Measurements from ENCODE around the gene BCO1.

BCO1 gene

GRCh38 chr16:81279392-81279791 is 40.9 kb downstream of the BCO1 start:
- DNase-seq (ENCODE audit: insufficient read length) (no peak), FAIRE-seq (no peak)
- TF ChIP-seq POLR2A (IDR thresholded peaks at IDR 0.05; ENCODE audit: low read depth, low read length) (no peak), TAF1 (IDR thresholded peaks at IDR 0.05; ENCODE audit: borderline replicate concordance, low read depth, low read length) (no peak), POLR2AphosphoS5 (IDR thresholded peaks at IDR 0.05; ENCODE audit: low read depth, low read length) (no peak)

DNA sequence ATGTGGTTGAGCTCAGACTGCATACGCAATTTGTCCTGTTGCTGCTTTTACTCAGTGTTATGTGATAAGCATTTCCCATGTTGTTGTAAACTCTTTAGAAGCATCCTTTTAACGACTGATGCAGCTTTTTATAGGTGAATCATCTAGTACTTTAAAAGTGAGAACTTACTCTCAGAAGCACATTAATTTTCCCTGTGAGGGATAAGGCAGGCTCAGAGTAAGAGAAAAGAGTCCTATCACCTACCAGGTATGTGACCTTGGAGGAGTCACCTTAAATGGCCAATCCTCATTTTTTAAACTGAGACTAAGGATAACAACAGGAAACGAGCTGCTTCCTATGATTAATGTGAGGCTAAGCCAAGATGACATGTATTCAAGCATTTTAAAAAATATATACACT is 41.9 kb downstream of the BCO1 start:
- no peak for FAIRE-seq
- no peak for DNase-seq (ENCODE audit: insufficient read length)
- TF ChIP-seq POLR2A (IDR thresholded peaks at IDR 0.05; ENCODE audit: low read depth, low read length) (no peak), TAF1 (IDR thresholded peaks at IDR 0.05; ENCODE audit: borderline replicate concordance, low read depth, low read length) (no peak), POLR2AphosphoS5 (IDR thresholded peaks at IDR 0.05; ENCODE audit: low read depth, low read length) (no peak)

DNA sequence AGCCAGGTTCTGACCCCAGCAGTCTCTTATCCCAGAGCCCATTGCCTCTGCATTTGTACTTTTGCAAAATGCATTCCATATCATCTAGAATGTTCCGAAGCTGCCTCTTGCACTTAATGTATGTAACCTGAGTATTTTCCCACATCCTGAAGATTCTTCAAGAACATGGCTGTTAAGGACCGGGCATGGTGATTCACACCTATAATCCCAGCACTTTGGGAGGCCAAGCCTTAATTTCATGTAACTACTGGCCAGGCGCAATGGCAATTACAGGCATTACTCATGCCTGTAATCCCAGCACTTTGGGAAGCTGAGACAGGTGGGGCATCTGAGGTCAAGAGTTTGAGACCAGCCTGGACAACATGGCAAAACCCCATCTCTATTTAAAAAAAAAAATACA is 44.6 kb downstream of the BCO1 start:
- TF ChIP-seq TAF1 (IDR thresholded peaks at IDR 0.05; ENCODE audit: borderline replicate concordance, low read depth, low read length) (no peak), POLR2AphosphoS5 (IDR thresholded peaks at IDR 0.05; ENCODE audit: low read depth, low read length) (no peak), POLR2A (IDR thresholded peaks at IDR 0.05; ENCODE audit: low read depth, low read length) (no peak)
- FAIRE-seq (no peak), DNase-seq (ENCODE audit: insufficient read length) (no peak)

DNA sequence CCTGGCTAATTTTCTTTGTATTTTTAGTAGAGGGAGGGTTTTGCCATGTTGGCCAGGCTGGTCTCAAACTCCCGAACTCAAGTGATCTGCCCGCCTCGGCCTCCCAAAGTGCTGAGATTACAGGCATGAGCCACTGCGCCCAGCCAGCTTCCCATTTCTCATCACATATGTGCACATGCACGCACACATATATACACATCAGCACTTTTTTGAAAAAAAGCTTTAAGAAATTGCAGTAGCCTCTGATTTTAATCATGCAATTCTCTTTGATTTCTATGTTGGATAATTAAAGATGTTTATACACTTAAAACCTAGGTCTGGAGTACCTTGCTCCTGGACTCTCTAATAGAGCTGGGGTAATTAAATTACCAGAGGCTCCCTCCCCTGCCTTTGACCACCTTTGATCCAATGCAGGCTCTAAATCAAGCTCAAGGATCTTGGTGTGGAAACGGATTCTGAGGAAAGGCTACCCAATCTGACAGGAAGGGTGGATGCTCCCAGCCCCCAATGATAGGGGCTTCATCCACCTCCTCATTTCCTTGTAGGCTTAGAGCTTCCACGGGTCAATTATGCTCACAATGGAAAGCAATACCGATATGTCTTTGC is 46.6 kb downstream of the BCO1 start:
- FAIRE-seq (no peak), DNase-seq (ENCODE audit: insufficient read length) (no peak)
- no peak for TF ChIP-seq POLR2AphosphoS5 (IDR thresholded peaks at IDR 0.05; ENCODE audit: low read depth, low read length)
- no peak for TF ChIP-seq TAF1 (IDR thresholded peaks at IDR 0.05; ENCODE audit: borderline replicate concordance, low read depth, low read length)
- TF ChIP-seq POLR2A (IDR thresholded peaks at IDR 0.05; ENCODE audit: low read depth, low read length), result no peak

DNA sequence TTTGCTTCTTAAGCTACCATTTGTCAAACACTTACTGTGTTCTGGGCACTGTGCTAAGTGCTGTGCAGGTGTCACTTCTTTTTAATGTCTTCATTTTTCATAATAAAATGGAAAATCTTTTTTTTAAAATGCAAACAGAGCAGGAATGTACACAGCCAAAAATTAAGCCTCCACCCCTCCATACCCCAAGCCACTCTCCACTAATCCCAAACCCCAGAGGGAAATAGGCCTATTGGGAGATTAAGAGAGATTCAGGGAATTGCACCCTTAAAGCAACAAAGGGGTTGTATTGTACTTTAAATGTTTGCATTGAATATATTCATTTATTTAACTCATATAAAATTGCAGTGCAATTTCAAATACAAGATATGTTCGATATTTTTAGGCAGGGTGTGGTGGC is 47.7 kb downstream of the BCO1 start:
- TF ChIP-seq TAF1 (IDR thresholded peaks at IDR 0.05; ENCODE audit: borderline replicate concordance, low read depth, low read length) (no peak), POLR2A (IDR thresholded peaks at IDR 0.05; ENCODE audit: low read depth, low read length) (no peak), POLR2AphosphoS5 (IDR thresholded peaks at IDR 0.05; ENCODE audit: low read depth, low read length) (no peak)
- no peak for FAIRE-seq

GRCh38 chr16:81291117-81291516 is 52.6 kb downstream of the BCO1 start:
- DNase-seq (ENCODE audit: insufficient read length), result no peak
- no peak for TF ChIP-seq TAF1 (IDR thresholded peaks at IDR 0.05; ENCODE audit: borderline replicate concordance, low read depth, low read length)
- no peak for TF ChIP-seq POLR2AphosphoS5 (IDR thresholded peaks at IDR 0.05; ENCODE audit: low read depth, low read length)
- no peak for TF ChIP-seq POLR2A (IDR thresholded peaks at IDR 0.05; ENCODE audit: low read depth, low read length)
- no peak for FAIRE-seq

More for the DNA sequence above, 47.7 kb downstream of the BCO1 start:
- DNase-seq (ENCODE audit: insufficient read length), result no peak

DNA sequence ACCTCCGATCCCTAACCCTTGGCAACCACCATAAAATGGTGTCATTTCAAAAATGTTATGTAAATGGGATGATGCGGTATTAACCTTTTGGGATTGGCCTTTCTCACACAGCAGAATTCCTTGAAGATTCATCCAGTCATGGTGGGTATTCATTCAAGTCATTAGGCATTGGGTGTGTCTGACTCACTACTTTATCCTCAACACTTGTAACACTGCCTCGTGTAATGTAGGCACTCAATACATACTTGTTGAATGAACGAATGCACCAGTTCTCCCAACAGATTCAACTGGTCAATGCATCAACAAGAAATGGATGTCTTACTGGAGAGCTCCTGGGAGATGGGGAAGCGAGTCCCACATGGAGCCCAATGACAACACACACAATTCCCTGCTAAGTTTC is 54.4 kb downstream of the BCO1 start:
- FAIRE-seq, result no peak
- no peak for TF ChIP-seq TAF1 (IDR thresholded peaks at IDR 0.05; ENCODE audit: borderline replicate concordance, low read depth, low read length)
- no peak for TF ChIP-seq POLR2AphosphoS5 (IDR thresholded peaks at IDR 0.05; ENCODE audit: low read depth, low read length)
- TF ChIP-seq POLR2A (IDR thresholded peaks at IDR 0.05; ENCODE audit: low read depth, low read length), result no peak
- DNase-seq (ENCODE audit: insufficient read length), result no peak

DNA sequence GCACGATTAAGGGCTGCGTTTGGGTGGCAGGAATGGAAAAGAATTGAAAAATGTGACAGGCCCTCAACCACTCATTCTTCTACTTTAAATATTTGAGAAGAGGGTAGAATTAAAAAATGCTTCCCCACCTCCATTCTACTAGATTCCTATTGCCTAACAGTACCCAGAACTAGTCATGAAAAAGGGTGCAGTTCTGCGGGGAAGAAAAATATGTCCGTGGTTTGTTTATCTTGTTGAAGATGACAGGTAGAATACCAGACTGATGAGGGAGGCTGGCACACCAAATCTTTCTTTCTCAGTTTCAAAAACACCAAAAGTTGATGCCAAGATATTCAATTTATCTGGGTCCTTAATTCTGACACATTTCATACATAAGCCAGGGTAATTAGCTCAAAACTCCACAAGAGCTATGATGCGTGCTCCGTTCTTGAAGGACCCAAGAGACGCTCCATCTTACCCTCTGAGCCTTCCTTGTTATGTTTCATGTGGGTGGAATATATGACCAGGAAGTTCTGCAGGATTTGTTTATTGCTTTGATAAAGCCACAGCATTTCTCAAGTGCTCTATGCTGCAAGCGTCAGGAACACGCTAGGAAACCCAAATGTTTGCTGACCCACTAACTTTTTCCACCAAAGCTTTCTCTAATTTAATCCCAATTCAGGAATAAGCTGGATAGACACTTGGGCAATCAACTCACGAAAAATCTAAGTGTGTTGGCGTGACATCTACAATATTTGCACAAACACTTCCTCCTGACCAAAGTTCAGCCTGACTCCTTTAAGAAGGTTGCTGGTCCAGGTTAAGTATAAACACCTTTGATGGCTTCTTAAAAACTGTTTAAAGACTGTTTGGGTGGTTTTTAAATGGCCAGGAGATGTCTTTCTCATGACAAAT is 55.7 kb downstream of the BCO1 start:
- FAIRE-seq, result no peak

DNA sequence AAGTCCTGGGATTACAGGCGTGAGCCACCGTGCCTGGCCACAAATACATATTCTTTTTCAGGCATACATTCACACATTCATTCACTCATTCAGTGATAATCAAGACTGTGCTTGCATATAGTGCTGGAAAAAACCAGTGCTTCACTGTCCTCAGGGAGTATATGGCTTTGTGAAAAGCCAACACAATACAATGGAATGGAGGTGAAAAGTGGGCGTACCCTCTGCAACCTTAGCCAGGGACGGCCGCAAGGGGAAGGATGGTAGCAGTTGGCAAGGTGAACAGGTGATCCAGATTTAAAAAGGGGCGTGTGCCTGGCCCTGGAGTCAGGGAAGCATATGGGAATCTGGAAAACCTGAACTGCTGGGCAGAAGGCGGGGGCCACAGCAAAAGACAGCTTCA is 58.1 kb downstream of the BCO1 start:
- FAIRE-seq (no peak), DNase-seq (ENCODE audit: insufficient read length) (no peak)
- TF ChIP-seq POLR2AphosphoS5 (IDR thresholded peaks at IDR 0.05; ENCODE audit: low read depth, low read length), result no peak
- no peak for TF ChIP-seq TAF1 (IDR thresholded peaks at IDR 0.05; ENCODE audit: borderline replicate concordance, low read depth, low read length)
- TF ChIP-seq POLR2A (IDR thresholded peaks at IDR 0.05; ENCODE audit: low read depth, low read length), result no peak

More for the DNA sequence above, 55.7 kb downstream of the BCO1 start:
- TF ChIP-seq POLR2A (IDR thresholded peaks at IDR 0.05; ENCODE audit: low read depth, low read length), result no peak
- no peak for TF ChIP-seq POLR2AphosphoS5 (IDR thresholded peaks at IDR 0.05; ENCODE audit: low read depth, low read length)
- TF ChIP-seq TAF1 (IDR thresholded peaks at IDR 0.05; ENCODE audit: borderline replicate concordance, low read depth, low read length), result no peak
- no peak for DNase-seq (ENCODE audit: insufficient read length)

DNA sequence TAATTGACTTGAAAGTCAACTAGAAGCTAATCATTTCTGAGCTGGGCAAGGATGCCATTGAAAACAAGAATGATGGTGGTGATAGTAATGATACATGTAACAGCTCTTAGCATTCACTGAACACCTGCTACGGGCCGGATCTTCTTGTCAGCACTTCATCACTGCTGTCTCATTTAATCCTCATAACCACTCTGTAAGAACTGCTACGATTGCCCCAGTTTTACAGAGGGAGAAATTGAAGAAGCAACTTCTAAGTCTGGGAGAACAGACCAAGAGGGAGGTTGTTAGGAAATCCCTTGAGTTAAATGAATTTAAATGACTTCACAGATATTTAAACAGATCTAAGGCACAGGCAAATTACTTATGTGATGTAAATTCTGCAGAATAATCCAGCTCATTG is 69.3 kb downstream of the BCO1 start:
- FAIRE-seq, result no peak
- TF ChIP-seq TAF1 (IDR thresholded peaks at IDR 0.05; ENCODE audit: borderline replicate concordance, low read depth, low read length), result no peak
- TF ChIP-seq POLR2AphosphoS5 (IDR thresholded peaks at IDR 0.05; ENCODE audit: low read depth, low read length), result no peak
- TF ChIP-seq POLR2A (IDR thresholded peaks at IDR 0.05; ENCODE audit: low read depth, low read length), result no peak
- no peak for DNase-seq (ENCODE audit: insufficient read length)

- no peak for TF ChIP-seq TAF1 (IDR thresholded peaks at IDR 0.05; ENCODE audit: borderline replicate concordance, low read depth, low read length)
- no peak for TF ChIP-seq POLR2AphosphoS5 (IDR thresholded peaks at IDR 0.05; ENCODE audit: low read depth, low read length)
- TF ChIP-seq POLR2A (IDR thresholded peaks at IDR 0.05; ENCODE audit: low read depth, low read length), result no peak
- FAIRE-seq, result no peak
Measured at GRCh38 chr16:81310045-81310644, 71.7 kb downstream of the BCO1 start.

More at GRCh38 chr16:81310045-81310644, 71.7 kb downstream of the BCO1 start:
- no peak for DNase-seq (ENCODE audit: insufficient read length)

All from GM12892 (cell line).